Measurements from ENCODE around the gene GNB5.
"Not testable (repeated sequence)": the region's sequence is repeated elsewhere in the genome, so short reads cannot be mapped to it uniquely, and the experiment has no call there.

Gene GNB5

DNA sequence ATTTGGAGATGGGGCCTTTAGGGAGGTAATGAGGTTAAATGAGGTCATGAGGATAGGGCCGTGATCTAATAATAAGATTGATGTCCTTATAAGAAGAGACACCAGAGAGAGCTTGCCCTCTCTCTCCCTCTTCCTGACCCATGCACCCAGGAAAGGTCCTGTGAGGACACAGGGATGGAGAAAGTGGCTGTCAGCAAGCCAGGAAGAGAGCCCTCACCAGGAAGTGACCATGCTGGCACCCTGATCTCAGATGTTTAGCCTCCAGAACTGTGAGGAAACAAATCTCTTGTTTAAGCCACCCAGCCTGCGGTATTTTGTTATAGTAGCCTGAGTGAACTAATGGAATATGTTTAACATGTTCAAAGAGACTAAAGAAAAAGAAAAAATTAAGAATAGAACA lies 15.3 kb upstream of the GNB5 start:
- no peak for DNase-seq (ENCODE audit: low read depth)

DNA sequence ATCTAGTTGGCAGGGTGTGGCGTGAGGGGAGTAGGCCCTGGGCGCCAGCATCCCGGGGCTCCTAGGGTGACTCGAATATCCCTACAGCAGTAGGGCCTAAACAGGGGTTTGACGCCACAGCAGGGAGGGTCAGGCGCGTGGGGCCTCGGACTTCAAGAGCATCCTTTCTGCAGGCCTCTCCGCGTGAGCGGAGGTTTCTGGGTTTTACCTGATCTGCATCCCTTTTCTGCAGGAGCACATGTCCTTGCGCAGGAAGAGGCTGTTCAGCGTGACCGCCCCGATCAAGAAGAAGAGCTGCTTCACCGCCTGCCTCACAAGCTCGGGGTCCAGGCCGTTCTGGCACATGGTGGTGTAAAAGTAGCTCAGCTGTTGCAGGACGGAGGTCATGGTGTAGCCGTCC lies 13.5 kb upstream of the GNB5 start:
- no peak for DNase-seq (ENCODE audit: low read depth)

DNA sequence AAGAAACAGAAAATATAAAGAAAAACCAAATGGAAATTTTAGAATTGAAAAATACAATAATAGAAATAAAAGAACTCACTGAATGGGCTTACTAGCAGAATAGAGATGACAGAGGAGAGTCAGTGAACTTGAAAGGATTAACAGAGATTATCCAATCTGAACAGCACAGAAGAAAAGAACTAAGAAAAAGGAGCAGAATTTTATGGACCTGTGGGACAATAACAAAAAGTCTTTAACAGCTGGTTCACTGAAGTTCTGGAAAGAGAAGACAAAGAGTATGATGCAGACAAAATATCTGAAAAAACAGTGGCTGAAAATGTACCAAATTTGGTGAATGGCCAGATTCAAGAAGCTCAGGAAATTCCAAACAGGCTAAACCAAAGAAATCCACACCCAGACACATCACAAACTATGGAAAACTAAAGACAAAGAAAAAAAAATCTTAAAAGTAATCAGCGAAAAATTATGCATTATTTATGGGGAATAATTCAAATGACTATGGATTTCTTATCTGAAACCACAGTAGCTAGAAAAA lies 9.7 kb upstream of the GNB5 start:
- no peak for DNase-seq (ENCODE audit: low read depth)

DNA sequence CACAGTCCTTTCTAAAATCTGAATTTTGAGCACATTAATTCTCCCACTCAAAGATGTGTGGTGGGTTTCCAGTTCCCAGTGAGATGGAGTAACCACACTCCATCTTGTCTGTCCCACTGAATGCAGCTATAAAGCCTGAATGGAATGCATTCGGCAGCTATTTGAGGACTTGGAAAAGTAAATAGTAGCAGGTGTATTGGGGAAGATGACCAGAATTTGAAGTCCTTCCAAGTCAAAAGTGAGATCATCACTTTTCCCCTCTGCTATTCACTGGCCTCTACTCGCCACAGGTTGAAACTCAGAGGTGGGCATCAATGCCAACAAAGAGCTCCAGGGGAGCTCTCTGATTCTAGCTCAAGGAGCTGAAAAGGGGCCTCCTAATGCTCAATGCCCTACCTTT lies 8.1 kb upstream of the GNB5 start:
- no peak for DNase-seq (ENCODE audit: low read depth)

DNA sequence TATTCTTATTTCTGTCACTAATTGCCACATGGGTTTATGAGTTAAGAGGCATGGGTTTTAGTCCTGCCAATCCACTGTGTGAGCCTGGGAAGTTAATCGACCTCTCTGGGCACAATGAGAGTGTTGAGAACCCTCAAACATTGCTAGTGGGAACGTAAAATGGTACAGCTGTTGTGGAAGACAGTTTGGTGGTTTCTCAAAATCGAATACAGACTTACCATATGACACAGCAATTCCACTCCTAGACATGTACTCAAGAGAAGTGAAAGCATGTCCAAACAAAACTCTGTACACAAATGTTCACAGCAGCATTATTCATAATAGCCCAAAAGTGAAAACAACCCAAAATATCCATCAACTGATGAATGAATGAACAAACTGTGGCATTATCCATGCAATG lies 5.7 kb upstream of the GNB5 start:
- DNase-seq (ENCODE audit: low read depth) = no peak

DNA sequence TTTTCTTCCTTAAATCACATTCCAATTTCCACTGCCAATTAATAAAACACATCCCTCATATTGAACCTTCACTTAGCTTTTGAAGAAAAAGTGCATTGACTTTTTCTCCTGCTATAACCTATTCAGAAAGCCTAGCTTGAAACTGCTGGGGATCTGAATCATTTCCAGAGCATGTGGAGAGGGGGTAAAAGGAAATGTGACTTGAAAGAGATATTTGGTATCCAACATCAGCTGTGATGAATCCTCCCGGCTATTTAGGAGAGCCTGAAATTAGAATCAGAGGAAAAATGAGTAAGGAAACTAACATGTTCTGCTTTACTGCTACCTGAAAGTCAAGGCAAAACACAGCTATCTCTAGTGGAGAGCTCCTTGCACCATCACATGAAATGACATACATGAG lies 2.6 kb upstream of the GNB5 start:
- DNase-seq (ENCODE audit: low read depth) = no peak

DNA sequence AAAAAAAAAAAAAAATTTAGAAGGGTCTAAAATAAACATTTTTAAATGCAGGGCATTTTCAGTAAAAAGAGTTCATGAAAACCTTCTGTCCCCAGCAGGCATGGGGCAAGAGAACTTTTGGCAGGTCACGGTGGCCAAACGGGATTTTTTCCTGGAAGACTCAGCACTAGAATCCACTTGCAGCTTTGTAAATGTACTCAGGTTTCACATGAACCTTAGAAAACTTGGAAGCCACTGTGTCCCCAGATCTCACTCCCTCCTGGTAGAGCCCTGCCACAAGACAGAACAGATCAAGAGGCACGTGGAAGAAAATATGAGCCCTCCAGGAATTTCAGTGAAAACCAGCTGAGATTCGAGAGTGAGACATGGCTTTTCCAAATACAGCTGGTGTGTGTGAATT lies 2.1 kb upstream of the GNB5 start:
- no peak for DNase-seq (ENCODE audit: low read depth)

DNA sequence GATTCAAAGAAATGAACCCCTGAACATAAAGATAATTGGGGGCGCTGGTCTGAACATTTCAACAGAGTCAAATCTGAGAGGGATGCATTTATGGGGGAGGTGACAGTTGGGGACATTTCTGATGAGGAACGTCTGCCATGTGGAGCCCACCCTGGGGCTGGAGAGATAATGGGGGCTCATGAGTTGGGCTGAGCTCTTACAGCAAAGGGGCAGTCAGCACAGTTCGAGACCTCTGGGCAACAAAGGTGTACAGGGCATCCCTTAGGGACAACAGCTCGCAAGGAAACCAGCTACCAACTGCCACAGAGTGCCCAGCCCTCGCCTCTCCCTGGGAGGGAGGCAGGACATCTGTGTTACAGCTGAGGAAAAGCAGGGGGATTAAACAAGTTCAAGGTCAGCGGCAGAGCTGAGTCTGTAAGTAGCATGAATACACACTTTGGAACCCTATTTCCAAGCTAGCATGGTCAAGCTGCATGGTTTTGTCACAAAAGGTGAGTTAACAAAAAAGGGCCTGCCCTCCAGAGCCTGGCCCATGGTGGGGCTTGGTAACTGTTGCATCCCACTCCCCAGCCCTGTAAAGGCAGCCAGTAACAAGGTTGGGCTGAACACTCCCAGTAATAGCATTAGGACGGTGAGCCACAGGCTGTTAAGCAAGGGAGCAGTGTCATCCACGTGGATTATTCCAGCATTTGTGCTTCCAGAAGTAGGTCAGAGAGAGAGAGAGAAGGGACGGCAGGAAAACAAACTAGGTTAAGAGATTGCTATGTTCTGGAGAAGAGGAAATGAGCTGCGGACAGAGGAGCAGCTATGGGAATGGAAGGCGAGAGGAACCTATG lies 4.3 kb downstream of the GNB5 start:
- DNase-seq (ENCODE audit: low read depth) = no peak

DNA sequence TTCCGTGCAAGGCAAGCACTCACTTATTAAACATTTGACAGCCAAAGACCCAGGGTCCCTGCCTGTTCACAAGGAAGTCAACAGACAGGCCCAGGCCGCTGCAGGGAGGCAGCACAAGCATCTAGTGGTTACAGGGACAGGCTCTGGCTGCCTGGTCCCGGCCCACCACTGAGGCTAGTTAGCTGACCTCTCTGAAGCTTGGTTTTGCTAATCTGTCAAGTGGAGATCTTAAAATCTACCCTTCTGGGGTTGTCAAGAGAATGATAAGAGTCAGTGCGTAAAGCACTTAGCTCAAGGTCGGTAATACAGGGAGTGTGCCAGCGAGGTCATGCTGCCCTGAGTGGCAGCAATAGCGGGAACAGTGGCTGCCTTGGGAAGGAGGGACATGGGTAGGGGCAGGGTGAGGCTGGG lies 6.0 kb downstream of the GNB5 start:
- DNase-seq (ENCODE audit: low read depth) = no peak

DNA sequence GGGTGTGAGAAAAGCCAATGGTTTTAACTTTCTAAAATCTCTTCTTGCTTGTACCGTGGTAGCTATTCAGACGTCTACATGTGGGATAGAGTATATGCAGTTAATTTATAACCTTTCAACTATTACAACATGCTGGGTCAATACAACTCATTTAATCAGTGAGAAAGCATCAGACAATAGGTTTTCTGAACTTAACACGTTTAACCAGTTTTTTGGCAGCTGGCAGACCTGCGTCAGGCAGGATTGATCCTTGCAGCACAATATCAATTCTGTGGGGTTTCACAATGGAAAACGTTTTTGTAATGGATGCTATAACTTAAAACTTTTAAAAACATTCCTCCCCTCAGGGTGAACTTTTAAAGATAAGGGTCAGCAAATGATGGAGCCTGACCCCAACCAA lies 6.5 kb downstream of the GNB5 start:
- no peak for DNase-seq (ENCODE audit: low read depth)

DNA sequence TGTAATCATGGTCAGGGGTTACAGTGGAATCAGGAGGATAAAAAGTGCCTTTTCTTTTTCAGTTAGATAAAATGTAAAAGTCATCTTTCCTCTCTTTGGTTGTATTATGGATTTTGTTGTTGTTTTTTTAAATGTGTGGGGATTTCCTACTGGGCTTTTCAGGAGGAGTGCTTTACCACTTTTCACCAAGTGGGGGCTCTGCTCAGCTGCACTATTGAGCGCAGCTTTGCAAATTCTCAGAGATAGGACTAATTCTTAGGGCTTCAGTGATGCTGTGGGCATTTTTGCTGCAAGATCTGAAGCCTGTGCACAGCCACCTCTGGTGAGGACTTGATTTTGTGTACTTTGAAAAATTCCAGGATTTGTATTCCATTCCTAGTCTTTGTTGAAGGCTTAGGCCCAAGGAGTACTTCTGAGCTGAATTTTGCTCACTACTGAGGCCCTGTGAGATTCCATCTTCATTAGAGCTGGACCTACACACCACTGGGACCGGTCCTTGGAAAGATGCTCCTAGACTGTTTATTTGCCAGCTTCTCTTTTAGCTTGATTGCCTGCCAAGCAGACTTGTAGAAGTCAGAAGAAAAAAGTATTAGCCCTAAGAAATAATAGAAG lies 7.5 kb downstream of the GNB5 start:
- DNase-seq (ENCODE audit: low read depth) = no peak

DNA sequence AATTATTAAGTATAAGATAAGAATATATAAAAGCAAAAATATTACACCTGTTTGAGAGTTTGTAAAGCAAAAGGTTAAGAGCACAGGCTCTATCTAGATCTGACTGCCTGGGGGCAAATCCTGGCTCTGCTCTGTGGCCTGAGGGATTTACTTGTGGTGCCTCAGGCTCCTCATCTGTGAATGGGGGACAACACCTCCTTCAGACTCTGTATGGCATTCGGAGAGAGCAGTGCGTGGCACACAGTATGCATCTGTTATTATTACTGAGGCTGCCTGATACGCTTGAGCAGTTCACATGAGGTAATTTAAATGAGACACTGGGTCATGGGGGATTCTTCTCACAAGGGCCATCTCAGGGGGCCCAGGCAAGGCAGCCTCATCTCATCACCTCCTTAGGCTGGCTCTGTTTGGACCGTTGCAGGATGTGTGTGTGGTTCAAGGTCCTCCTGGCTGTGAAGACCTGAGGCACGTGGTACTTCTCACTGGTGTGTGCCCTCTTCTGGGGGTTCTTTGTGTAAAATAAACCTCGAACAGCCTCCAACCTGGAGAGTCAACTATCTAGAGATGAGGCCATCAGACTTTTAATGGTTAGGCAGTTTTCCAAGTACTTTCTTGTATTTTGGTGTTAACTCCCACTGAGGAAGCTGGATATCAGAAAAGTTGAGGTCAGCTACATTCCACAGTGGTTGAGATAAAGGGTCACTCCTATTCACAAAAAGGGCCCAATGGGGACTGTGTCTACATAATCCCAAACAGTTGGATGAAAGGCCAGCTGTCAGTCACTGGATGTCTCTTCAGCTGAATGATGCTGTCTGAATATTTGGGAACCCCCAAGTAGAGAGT lies 9.0 kb downstream of the GNB5 start:
- no peak for DNase-seq (ENCODE audit: low read depth)

DNA sequence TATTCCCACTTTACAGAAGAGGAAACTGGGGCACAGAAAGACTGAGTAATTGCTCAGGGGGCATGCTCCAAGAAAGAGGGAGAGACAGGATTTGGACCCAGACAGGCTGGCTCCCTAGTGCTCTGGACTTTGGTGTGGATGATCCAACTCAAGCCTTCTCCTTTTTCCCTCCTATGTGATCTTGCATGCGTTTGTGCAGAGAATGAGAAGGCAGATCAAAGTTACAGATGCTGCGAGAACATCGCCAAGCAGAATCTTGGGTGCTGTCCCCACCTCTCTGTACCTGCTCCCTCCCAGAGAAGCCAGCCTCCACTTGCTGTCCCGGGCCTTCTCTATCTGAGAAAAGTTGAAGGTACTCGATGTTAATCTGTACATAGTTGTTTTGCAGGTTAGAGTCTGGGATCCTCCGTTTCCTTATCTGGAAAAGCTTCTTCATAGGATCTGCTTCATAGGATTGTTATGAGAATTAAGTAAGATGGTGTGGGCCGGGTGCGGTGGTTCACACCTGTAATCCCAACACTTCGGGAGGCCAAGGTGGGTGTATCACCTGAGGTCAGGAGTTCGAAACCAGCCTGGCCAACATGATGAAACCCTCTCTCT lies 10.2 kb downstream of the GNB5 start:
- DNase-seq (ENCODE audit: low read depth) = no peak

DNA sequence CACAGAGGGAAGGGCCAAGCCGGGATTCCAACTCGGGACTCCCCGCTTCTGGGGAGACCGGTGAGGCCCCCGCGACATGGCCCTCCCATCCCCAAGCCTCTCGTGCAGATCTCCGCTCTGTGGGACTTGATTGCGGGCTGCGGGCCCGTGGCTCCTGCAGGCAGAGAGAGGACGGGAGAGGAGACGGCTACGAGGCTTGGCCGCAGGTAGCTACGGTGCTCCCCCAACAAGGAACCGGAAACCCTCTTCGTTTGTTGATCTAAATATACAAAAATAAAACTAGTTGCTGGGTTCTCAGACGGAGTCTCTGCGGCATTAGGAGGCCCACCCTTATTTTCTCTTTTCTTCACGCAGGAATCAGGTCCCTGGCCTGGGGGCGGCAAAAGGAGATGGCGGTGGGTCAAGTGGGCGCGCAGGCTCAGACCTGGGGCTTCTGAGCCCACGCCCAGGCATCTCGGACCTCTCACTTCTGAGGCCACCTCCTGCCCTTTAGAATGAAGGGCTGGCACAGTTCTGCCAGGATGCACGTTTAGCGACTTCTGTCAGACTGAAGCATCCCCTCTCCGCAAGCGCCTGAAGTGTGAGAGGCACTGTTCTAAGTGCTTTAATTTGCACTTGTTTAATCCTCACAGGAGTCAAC lies 10.9 kb downstream of the GNB5 start:
- no peak for DNase-seq (ENCODE audit: low read depth)

DNA sequence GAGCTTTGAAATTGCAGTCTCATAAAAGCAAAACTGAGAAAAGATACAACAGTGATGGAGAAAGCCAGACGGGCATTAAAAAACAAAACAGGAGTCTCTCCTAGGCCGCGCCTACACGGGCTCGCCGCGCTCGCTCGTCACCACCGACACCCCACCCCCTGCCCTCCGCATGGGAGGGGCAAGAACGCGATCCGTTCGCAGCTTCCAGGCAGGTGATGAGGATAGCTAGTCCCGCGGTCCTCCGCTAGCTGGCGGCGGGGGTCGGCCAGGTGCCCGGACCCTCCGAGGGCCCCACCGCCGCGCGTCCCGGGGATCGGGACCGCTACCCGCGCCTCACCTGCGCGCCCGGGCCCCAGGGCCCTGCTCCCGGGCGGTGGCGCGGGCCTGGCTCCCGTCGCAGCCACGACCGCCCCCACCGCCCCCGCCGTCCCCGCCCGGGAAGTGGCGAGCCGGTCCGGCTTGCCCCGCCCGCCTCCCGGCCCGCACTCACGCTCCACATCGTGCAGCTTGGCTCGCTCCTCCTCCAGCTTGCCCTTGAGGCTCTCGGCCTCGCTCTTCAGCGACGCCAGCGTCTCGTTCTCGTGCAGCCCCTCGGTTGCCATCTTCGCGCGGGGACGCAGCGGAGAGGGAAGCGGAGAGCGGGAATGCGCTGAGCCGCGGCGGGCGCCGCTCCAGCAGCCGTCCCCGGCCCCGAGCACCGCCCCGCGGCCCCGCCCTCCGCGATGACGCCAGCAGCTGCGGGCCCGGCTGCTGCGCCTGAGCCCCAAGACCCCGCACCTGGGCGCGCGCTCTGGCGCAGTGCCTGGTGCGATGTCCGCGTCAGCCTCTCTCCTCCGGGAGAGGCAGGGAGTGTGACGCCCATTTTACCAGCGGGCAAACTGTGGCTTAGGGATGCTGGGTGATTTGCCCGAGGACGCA lies 11.7 kb downstream of the GNB5 start:
- DNase-seq (ENCODE audit: low read depth) = peak; percentile 61

DNA sequence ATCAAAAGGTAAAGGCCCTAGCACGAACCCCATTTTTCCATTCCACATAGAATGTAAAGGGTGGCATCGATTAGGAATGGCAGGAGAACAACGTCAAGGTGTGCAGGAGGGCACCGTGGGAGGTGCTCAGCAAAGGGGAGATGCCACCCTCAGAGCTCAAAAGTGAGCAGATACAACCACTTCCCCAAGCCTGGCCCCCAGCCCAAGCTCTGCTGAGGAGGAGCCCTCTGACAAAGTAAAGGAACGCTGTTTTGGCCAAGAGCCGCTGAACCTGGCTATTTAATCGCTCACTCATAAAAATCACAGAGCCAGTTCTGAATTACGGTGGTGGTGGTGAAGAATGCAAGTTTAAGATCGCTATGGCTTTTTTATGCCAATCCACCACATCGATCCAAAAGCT lies 12.4 kb downstream of the GNB5 start:
- DNase-seq (ENCODE audit: low read depth) = no peak

DNA sequence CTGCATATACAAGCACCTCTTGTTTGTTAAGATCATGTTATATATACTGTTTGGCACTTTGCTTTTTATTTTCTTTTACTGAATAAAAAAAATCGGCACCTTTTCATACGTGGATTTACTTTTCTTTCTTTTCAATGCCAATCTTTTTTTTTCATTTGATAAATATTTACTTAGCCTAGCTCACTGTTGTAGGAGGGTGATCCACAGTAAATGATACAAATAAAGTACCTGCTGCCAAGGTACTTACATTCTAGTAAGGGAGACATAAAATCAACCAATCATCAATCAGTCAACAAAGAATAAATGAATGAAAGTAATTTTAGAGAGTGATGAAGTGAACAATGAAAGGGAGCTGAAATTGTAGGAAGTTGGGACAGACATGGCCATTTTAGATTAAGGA lies 18.3 kb downstream of the GNB5 start:
- DNase-seq (ENCODE audit: low read depth) = no peak

DNA sequence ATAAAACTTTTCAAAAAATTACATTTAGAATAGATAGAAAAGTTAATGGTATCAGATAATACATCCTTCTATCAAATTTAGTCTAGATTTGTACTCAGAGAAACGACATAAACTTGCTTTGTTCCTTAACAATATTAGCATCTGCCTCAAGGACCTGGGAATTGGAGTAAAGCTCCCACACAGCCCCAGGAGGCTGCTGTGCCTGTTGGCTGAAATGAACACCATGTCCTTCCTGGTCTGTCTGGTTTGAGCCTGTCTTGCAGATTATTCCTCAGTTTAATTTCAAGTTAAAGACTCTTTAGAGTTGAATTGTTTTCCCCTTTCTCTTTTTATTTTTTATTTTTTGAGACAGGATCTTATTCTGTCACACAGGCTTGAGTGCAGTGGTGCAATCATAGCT lies 19.4 kb downstream of the GNB5 start:
- no peak for DNase-seq (ENCODE audit: low read depth)

DNA sequence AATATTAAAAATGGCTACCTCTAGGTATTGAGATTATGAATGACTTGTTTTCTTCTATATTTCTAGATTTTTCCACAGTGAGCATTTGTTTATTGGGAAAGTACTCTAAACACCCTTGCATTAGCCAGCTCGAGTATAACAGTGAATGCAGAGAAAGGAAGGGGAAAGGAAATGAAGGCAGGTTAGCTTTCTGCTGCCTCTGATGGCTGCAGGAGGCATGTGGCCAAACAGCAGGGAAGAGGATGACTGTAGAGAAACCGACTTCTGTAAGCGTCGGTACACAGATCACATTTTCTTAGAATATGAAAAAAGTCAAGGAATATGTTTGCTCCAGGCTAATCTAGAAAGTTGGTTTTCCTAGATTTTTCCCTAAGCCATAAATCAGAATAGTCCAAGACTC lies 19.8 kb downstream of the GNB5 start:
- DNase-seq (ENCODE audit: low read depth) = no peak

DNA sequence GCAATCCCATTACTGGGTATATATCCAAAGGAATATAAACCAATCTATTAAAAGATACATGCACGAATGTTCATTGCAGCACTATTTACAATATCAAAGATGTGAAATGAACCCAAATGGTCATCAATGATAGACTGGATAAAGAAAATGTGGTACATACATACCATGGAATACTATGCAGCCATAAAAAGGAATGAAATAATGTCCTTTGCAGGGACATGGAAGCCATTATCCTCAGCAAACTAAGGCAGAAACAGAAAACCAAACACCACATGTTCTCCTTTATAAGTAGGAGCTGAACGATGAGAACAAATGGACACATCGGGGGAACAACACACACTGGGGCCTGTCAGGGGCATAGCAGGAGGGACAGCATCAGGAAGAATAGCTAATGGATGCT lies 21.0 kb downstream of the GNB5 start:
- not testable (repeated sequence) for DNase-seq (ENCODE audit: low read depth)

Data from stromal cell of bone marrow (primary cell).